ENCODE results near the gene PCGF3. TPM values are rescaled to one million over a fixed set of nuclear protein-coding genes. Genes with fewer than 3 reads are reported as not detected.
A peak's percentile ranks its signal among the peaks of the same experiment; 100 is the strongest.

The PCGF3 gene
- total and polyA plus RNA-seq, 9 of the 15 experiments (the other 6 are each of a cell fraction or from before 2014, with no cell fraction given), result 2.6 to 46.1 (median 20.3) TPM

DNA sequence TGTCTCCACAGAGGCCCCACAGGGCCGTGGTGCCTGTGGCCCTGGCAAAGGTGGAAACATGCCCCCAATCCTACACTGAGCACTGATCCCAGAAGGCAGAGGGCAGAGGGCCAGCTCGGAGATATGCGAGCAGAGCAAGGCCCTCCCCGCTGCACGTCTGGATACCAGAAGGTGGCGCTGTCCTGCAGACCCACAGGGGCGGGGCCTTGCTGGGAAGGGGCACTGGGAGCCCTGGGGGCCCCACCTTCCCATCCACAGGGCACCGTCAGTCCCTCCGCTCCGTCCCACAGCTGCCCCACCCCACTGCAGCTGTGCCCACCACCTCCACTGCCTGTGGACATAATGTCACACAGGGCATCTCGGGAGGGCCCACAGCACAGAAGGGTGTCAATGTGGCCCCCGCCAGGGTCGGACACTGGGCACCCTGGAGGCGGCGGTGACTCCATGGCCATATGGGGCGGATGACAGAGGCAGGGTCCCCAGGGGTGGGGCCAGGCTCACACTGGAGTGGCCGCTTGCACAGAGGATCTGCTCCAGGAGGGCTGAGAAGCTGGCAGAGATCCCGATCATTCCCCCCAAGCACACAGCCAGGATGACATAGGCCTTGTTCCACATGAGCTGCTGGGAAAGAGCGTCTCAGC is 21.5 kb upstream of the PCGF3 start (continued):
- TF ChIP-seq REST (IDR thresholded peaks at IDR 0.05; ENCODE audit: borderline replicate concordance) (peak; percentile 52; the same call in 1 of the 2 replicates), REST (CRISPR knock-in tag; IDR thresholded peaks at IDR 0.05; ENCODE audit: low read depth) (no peak)

All from K562 (cell line).